Cardiac septum (tissue), 1 donor: ENCODE measurements around the gene LEKR1. TPM values are rescaled to one million over a fixed set of nuclear protein-coding genes. Genes with fewer than 3 reads are reported as not detected.
"Not testable (repeated sequence)": the region's sequence is repeated elsewhere in the genome, so short reads cannot be mapped to it uniquely, and the experiment has no call there.

Experiments
- DNase-seq: peaks from one replicate; pipeline ENCODE4 v3.0.0-alpha.2; 2020; ENCODE audit warnings: low spot score
- intact Hi-C: fragments of 100-400 bp; cut with DNase I; formaldehyde crosslinking; loops from one replicate; pipeline ENCODE4 v1.14.0; 2022
- long read RNA-seq: library from polyadenylated mRNA; unstranded; transcript quantifications from one replicate; pipeline ENCODE4 v2.0.0, GENCODE V29; 2021
- total RNA-seq: library from RNA; stranded (reverse); fragmentation: NEBNext Ultra II Directional; extraction: Animal tissue kit (Norgen Biotek cat#: 25700); gene quantifications from one replicate; pipeline ENCODE4 v1.2.1, GENCODE V29; 2021
- donor health status: DM: no; HTN: no; CAD: no.

Gene LEKR1
- 0.32 TPM for total RNA-seq
- long read RNA-seq, partial matches to known transcripts, result 0 of 3 reads
- long read RNA-seq, other reads (novel, unspliced or antisense), result 3 of 3 reads

DNA sequence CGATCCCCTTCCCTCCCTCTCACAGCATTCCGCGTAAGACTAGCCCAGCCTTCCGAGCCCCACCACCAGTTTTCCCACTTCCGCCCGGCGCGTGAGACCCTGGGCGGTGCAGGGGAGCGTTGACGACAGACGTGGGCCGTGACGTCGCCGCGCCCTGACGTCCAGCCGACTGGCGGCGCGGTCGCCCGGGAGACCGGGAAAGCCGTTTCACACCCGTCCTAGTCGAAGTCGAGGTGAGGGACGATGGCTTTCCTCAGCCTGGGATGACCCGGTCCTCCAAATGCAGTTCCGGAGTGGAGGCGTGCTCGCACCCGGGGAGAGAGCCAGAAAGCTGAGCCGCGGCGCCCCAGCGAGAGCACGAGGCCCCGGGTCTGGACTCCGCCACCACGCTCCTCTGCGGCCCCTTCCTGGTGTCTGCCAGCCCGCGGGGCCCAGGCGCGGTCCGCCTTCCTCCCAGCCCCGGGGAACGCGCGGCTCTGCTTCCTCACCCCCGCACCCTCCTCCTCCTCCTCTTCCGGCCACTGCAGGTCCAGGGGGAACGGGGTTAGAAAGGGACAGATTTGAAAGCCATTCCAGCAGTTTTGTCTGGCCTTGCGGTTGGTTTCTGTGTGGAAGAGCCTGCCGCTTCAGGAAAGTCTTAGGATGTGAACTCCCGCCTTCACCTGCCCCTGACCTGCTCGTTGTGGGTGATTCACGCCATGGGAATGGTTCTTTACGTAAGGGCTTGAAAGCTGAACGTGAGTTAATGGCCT is at the start of gene LEKR1:
TSS of gene LEKR1 (plus strand) at position 210 of the 752 bp plus-strand sequence. CDS start 2,977 bp downstream, outside the sequence.
- DNase-seq, result peak; percentile 91
- intact Hi-C loops, result loop anchor here (1.0 to 5.0 kb wide), 4 partner anchors 9 to 306 kb away; partner anchors contain the start of gene TIPARP

DNA sequence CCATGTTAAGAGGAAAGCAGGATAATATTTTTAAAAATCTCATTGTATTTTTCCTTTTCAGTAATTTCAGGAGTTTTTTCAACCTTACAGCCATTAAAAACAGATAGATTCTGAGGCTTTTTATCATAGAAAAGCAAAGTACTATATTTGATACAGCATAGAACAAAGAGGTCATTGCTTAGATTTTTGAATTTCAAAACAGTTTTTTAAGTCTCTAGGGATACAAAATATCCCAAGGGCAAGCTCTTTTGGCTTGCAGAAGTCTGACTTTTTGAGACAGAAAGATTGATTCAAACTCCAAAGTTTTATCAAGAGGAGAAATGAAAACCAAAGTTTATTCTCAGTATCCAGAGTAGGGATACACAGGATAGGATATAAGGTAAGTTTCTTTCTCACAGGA is 49.3 kb upstream of the LEKR1 start:
- intact Hi-C loops, result no loop called here
- DNase-seq, result no peak

DNA sequence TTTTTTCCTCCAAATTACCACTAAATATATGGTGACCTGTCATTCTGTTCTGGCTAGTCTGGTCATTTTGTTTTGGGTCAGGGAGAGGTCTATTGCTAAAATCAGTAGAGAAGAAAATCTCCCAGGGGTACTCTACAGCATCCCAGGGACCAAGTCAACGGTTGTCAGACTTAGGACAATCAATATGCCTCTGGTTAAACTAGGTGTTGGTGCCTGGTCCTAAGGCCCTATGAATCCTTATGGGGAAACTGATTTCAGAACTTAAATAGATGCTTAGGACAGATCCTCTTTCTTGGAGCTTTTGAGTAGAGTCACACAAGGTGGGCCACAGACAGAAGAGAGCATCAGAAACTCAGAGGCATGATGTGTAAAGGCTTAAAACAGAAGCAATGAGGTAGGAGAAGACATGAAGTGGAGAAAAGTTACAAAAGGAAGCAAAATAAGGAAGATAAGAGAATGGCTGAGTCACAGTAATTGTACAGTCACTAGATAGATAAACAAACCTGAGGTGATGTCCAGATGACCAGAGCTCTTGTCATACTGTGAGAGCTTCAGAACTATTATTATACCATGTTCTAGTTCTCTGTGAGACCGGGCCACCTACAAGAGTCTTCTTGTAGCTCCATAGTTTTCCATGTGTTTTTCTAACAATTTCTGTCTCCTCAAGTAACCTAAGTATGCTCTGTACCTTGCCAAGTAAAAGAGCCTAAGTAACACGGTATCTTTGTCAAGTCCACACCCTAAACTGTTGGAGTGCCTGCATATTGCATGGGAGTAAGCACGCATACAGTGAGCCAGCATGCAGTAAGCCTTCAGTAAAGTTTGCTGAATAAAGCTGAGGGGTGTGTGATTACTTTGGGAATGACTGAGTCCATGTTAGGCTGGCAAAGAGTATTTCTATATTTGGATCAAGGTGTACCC is 44.6 kb upstream of the LEKR1 start:
- no peak for DNase-seq
- intact Hi-C loops, result no loop called here

DNA sequence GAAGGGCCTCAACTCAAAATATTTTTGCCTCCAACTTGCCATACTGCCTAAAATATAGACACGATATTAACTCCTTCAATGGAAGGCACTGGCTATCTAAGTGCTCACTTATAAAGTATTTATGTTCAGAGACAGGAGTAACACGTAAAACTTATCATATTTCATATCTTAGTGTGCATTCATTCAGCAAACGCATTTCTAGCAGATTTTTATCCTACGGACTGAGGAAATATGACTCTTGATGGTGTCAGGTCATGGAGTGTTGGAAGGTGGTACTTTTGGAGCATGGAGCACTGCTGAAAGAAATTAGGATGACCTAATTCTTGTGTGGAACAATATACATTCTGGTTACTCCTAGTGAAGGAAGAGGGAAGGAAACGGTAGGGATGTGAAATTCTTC is 43.8 kb upstream of the LEKR1 start:
- intact Hi-C loops, result no loop called here
- no peak for DNase-seq

DNA sequence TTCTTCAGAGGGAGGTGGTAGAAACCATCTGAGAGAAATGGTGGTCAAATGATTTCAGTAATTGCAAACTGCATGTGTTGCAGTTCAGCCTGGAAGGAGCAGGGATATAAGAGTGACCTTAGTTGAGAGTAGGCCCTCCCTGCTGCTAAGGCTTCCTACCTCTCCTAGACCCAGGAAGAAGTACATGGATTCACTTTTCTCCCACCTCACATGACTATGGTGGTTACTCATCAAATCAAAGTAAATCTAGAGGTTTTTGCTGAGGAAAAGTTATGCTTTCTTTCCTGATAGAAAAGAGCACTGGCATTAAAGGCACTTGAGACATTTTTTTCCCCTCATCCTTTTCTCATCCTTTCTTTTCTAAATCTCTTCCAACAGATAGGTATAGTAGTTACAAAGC is 43.2 kb upstream of the LEKR1 start:
- intact Hi-C loops, result no loop called here

DNA sequence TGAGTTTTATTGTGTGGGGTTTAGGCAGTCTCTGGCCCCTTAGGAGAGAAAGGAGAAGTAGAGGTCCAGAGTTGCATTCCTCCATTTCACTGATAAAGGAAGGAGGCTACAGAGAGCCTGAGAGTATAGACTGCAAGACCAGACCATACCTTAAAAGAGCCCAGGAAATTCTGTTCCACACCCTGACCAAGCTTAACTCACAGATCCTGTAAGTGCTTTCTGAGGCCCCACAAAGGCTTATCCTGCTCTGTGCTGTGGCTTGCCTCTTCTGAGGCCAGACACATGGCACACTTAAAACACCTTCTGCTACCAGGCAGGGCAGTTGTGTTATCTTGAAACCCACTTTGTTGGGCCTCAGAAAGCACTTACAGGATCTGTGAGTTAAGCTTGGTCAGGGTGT is 39.2 kb upstream of the LEKR1 start:
- intact Hi-C loops, result no loop called here
- no peak for DNase-seq

More for the DNA sequence above, 43.2 kb upstream of the LEKR1 start:
- DNase-seq, result no peak

DNA sequence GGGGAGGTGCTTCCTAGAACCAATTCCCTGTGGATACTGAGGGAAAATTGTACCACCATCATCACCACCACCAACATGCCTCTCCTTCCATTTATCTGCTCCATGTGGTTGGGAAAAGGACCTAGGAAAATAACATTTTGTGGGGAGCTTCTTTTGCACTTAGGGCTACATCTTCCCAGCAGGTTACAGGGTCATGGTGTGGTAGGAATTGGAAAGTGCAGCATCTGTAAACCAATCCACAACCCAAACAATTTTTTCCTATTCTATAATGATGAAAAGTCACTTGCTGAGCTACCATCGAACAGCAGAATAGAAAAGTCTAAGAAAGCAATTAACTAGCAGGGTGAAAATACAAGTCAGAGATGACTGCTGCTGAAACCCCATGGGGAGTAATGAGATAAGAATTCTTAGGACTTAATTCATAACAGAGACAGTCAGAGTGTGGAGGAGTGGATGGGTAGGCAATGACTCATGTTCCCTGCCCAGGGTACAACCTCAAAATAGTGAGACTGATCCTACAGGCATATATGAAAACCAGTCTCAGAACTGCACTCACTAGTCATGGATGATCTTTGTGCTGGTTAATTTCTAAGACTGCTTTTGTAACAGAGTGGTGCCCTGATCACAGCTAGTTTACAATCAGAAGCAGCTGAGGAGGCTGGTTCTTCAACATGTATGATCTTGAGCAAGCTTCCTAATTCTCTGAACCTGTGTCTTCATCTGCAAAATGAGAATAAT is 38.1 kb upstream of the LEKR1 start:
- DNase-seq, result no peak
- intact Hi-C loops, result no loop called here

DNA sequence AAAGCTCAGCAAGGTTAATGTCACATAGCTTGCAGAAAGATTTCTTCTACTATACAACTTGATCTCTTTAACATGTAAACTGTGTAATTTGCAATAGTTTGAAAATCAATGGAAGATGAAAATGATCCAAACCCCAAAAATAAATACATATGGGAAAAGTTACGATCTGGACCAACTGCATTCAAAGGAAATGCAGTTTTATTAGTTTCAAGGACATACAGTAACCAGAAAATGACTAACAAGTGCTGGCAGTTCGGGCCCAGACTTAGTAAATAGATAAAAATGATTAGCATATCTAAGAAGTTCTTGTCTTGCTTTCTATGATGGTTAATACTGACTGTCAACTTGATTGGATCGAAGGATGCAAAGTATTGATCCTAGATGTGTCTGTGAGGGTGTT is 37.3 kb upstream of the LEKR1 start:
- DNase-seq, result no peak
- intact Hi-C loops, result no loop called here

DNA sequence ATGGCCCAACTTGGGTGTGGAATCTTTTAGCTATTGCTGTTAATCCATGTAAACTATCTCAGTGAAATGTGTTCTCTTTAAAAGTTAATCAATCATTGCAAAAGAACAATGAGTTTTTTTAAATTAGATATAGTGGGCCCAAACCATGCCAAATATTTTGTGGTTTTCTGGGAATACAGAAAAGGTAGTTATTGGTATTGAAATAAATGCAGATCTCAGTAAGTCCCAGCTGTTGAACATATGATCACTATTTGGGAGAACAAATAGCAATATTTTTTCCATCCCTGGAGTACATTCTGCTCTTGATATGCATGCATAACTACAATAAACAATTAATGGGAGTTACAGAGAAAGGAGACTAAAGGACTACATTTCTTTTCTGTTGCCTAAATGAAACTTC is 36.0 kb upstream of the LEKR1 start:
- intact Hi-C loops, result no loop called here
- no peak for DNase-seq

DNA sequence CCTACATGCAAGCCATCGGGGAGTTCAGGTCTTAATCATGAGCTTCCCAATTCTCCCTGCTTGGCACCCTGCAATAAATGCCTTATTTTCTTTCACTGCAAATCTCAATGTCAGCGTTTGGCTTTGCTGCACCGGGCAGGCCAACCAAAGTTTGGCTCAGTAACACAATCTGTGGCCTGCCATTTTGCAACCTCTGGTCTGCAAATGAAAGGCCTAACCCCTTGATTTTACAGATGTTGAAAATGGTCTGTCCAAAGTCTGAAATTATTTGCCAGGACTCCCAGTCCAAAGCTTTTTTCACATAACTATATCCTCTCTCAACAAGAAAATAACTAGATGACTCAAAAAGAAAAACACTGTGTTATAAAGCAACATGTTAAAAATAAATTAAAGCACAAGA is 34.0 kb upstream of the LEKR1 start:
- DNase-seq, result no peak
- intact Hi-C loops, result no loop called here

DNA sequence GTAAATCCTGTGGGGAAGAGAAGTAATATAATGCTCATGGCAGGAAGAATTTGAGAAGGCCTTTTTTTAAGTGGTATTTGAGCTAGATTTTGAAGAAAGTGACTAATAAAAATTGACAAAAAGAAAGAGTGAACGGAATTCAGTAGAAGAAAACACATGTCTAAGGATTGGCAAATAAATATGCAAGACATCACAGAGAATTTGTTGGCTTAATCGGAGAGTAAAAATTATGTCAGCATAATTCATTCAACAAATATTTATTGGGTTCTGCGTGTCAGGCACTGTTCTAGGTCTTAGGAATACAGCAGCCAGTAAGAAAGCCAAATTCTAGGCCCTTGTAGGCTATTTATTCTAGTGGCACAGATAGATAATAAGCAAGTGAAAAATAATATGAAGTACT is 33.6 kb upstream of the LEKR1 start:
- no peak for DNase-seq
- intact Hi-C loops, result no loop called here

DNA sequence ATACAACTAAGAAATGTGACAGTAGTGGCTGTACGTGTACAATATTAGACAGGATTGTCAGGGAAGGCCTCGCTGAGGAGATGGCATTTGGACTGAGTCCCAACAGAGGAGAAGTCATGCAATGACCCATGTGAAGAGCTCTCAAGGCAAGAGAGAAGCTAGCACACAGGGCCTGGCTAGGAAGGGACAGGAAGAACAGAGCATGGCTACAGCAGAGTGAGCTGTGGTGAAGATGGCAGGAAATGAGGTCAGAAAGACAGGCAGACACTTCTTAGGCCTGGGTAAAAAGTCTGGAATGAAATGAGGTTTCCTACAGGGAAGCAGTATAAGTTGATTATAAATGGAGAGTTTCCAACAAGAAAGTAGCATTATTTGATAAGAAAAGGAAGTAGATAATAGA is 33.2 kb upstream of the LEKR1 start:
- no peak for DNase-seq
- intact Hi-C loops, result no loop called here

DNA sequence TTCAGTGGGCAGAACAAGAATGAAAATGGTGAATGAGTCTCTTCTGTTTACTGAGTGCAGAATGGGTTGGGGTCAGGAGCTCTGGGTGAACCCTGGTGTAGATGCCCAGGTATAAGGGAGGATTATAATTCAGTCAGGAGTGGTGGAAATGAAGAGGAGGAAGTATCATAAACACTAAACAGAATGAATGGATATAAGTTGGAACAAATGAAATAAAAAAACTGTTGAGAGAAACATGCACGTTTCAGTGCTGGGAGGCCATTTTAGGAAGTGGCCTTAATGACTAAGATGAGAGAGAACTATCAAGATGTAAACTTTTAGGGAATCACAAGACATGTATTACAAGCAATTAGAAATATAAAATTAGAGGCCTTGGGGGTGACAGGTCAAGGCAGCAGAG is 32.8 kb upstream of the LEKR1 start:
- intact Hi-C loops, result no loop called here
- DNase-seq, result no peak

DNA sequence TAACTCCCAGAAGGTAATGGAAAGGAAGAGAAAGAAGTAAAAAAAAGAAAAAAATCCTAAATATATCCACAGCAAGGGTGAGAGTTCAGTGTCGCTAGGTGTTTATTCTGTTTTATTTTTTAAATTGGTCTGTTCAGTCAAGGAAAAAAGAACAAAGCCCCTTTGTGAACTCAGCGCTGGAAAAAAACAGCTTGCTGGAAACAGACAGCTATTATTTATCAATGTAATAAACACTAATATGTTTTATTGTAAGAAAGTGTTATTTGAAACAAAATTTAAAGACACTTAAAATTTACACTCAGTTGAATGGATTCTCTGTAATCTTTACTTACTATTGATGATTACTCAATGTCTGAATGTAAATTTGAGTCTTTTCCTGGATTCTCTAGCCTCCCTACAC is 32.3 kb upstream of the LEKR1 start:
- DNase-seq, result no peak
- intact Hi-C loops, result no loop called here

DNA sequence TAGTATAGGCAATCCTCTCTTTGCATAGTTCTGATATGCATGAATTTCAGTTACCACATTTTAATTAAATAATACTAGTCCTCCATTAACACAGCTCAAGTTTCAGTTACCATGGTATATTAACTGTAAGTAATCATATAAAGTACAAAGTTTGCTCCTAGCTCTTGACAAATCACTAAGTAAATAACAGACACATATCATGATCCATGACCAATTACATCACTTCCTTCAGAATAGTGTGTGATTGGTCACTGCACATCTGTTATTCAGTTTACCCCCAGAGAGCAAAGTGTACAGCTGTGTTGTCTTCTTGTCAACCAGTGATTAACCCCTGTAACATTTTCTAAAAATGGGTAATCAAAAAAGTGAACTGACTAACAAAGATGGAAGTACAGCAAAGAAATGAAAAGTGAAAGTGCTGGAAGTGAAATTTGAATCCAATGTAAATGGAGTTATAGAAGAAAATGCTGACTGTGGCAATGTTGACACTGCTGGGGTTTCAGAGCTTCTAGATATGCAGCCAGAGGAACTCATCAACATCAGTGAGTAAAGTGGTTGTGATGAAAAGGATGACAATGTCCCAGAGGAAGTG is 30.2 kb upstream of the LEKR1 start:
- intact Hi-C loops, result no loop called here
- no peak for DNase-seq

DNA sequence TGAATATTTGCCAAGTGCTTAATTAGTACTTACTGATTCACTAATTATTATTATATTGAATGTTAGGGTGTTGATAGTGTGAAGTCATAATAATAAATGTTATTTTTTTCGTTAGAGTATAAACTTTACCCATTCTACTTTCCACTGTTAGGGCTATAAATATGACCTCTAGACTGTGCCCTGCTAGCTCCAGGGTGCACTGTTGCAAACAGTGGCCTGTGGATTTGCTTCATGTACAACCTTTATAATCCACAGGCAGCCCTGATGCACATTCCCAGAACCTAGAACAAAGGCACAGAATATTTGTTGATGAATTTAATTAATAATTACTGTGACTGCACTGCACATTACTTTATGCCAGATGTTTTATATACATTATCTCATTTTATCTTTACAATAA is 28.8 kb upstream of the LEKR1 start:
- no peak for DNase-seq
- intact Hi-C loops, result no loop called here

DNA sequence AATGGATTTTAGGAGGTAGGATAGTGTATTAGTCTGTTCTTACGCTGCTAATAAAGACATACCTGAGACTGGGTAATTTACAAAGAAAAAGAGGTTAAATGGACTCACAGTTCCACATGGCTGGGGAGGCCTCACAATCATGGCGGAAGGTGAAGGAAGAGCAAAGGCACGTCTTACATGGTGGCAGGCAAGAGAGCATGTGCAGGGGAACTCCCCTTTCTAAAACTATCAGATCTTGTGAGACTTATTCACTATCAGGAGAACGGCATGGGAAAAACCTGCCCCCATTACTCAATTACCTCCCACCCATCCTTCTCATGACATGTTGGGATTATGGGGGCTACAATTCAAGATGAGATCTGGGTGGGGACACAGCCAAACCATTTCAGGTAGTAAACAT is 25.9 kb upstream of the LEKR1 start:
- intact Hi-C loops, DNase-seq: not testable (repeated sequence)

DNA sequence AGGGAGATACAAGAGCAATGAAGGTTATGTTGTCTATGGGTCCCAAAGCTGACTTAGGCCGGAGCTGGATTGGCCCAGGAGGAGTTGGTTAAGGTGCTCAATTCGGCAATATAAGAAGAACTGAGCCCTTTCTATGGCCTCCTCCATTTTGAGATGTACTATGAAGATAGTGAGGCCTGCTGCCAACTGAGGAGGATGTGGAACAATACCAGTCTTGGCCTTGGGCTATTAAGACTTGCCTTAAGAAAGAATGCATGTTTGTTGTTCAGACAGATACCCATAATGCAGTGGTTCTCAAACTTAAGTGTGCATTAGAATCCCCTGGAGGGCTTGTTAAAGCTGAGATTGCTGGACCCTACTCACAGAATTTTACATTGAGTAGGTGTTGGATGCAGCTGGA is 24.4 kb upstream of the LEKR1 start:
- intact Hi-C loops, result no loop called here
- DNase-seq, result no peak

DNA sequence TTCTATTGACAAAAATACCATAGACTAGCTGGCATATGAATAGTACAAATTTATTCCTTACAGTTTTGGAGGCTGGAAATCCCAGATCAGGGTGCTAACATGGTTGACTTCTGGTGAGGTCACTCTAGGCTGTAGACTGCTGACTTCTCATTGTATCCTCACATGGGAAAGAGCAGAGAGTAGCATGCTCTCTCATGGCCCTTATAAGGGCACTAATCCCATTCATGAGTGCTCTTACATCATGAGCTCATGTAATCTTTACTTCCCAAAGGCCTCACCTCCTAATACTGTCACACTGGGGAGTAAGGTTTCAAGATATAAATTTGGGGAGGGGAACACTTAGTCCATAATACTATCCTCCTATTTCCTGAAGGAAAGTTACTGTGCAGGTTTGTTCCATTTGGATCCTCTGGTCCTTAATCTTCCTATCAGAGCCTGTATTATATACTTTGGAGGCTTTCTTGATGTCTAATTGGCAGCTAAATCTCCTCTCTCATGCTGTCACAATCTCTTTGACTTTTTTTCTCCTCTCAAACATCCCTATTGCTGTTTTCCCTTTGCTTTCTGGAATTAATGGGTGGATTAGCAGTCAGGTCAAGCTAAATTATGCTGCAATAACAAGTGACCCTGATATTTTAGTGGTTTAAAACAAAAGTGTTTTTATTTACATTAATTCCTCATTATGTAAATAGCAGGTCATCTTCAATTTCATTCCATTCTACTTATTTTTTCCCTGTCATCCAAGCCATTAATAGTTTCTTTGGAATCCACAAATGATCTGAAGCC is 23.1 kb upstream of the LEKR1 start:
- intact Hi-C loops, result no loop called here
- DNase-seq, result no peak
